Activated CD4-positive, alpha-beta T cell treated with anti-CD3 and anti-CD28 coated beads, Interleukin-2, amount 50 U/mL, for 24 hours (primary cell): ENCODE results near the gene TMEM63C.

Experiments
- DNase-seq, 2 donors: peaks; one replicate each; pipeline ENCODE4 v3.0.0-alpha.2; 2020; ENCODE audit warnings: low read depth in 1 of 2, low spot score in 1 of 2

Gene TMEM63C

GRCh38 chr14:77253333-77254190 lies 72.0 kb downstream of the TMEM63C start:
- no peak for DNase-seq

GRCh38 chr14:77256694-77257093 lies 75.1 kb downstream of the TMEM63C start:
- no peak for DNase-seq

GRCh38 chr14:77257700-77258099 lies 76.1 kb downstream of the TMEM63C start:
- DNase-seq: no peak

- no peak for DNase-seq
These were observed 77.0 kb downstream of the TMEM63C start for GRCh38 chr14:77258566-77258965.

GRCh38 chr14:77259025-77259715 lies 77.6 kb downstream of the TMEM63C start:
- no peak for DNase-seq

GRCh38 chr14:77260199-77260598 lies 78.6 kb downstream of the TMEM63C start:
- no peak for DNase-seq

GRCh38 chr14:77260631-77261030 lies 79.0 kb downstream of the TMEM63C start:
- no peak for DNase-seq

GRCh38 chr14:77264466-77265186 lies 83.0 kb downstream of the TMEM63C start:
- DNase-seq: no peak

- DNase-seq: no peak
These were observed 83.6 kb downstream of the TMEM63C start for GRCh38 chr14:77265187-77265515.

- DNase-seq: no peak
These were observed 84.2 kb downstream of the TMEM63C start for GRCh38 chr14:77265561-77266335.

GRCh38 chr14:77266336-77266735 lies 84.7 kb downstream of the TMEM63C start:
- no peak for DNase-seq

- DNase-seq: no peak
These were observed 86.5 kb downstream of the TMEM63C start for GRCh38 chr14:77267937-77268699.

GRCh38 chr14:77268989-77269600 lies 87.5 kb downstream of the TMEM63C start:
- no peak for DNase-seq

- DNase-seq: no peak
These were observed 88.9 kb downstream of the TMEM63C start for GRCh38 chr14:77270361-77271112.

- no peak for DNase-seq
These were observed 89.6 kb downstream of the TMEM63C start, which contains the start of gene NGB for GRCh38 chr14:77271113-77271710. Gene NGB (minus strand): TSS chr14:77271206. CDS start chr14:77270937, 269 bp downstream.

GRCh38 chr14:77272261-77272660 lies 90.7 kb downstream of the TMEM63C start:
- no peak for DNase-seq

GRCh38 chr14:77273796-77274195 lies 92.2 kb downstream of the TMEM63C start:
- DNase-seq: no peak

GRCh38 chr14:77275041-77275580 lies 93.5 kb downstream of the TMEM63C start:
- DNase-seq: no peak
